ENCODE results near the gene OR52M1. TPM values are rescaled to one million over a fixed set of nuclear protein-coding genes. Genes with fewer than 3 reads are reported as not detected.

Gene OR52M1
- total and polyA plus RNA-seq, 12 donors: not detected

- intact Hi-C loops (cut with DNase I): no loop called here
- WGBS, 4 donors: 60 to 82% (median 72%) methylated on average over 1 of the region's 1 CpG
These were observed 35.1 kb downstream of the OR52M1 start for GRCh38 chr11:4580124-4580523.

GRCh38 chr11:4581443-4581842 lies 36.5 kb downstream of the OR52M1 start, which contains the start of gene OR52I2:
Gene OR52I2, plus strand, starts transcription at chr11:4581743.
- no peak within 1 kb of the TSS for H3K27ac ChIP-seq
- intact Hi-C loops (cut with DNase I): no loop called here
- no peaks in the 10 kb centered on the region for H3K36me3 ChIP-seq (replicated peaks in 1 of 2)
- no peaks in the 10 kb centered on the region for H3K27me3 ChIP-seq
- H3K9me3 ChIP-seq (replicated peaks in 1 of 3): no peaks in the 10 kb centered on the region
- DNase-seq: no peak
- TF ChIP-seq CTCF (IDR thresholded peaks at IDR 0.05): no peak
- no peak for TF ChIP-seq POLR2A (IDR thresholded peaks at IDR 0.05)
- no peaks in the 10 kb centered on the region for H3K4me1 ChIP-seq (replicated peaks in 1 of 2)
- H3K4me3 ChIP-seq: no peak within 1 kb of the TSS

More at GRCh38 chr11:4580124-4580523, 35.1 kb downstream of the OR52M1 start:
- Histone ChIP-seq H3K36me3 (replicated peaks in 1 of 2) (no peaks in the 10 kb centered on the region), H3K4me1 (replicated peaks in 1 of 2) (no peaks in the 10 kb centered on the region), H3K27ac (no peak overlapping the region), H3K9me3 (replicated peaks in 1 of 3) (no peaks in the 10 kb centered on the region), H3K4me3 (no peak overlapping the region), H3K27me3 (peaks cover 4% of the 10 kb centered on the region)
- TF ChIP-seq POLR2A (IDR thresholded peaks at IDR 0.05): no peak
- TF ChIP-seq CTCF (IDR thresholded peaks at IDR 0.05): no peak
- DNase-seq: no peak

GRCh38 chr11:4589017-4589416 lies 44.0 kb downstream of the OR52M1 start:
- Histone ChIP-seq H3K9me3 (replicated peaks in 1 of 3) (no peaks in the 10 kb centered on the region), H3K27me3 (no peaks in the 10 kb centered on the region), H3K36me3 (replicated peaks in 1 of 2) (no peaks in the 10 kb centered on the region), H3K4me1 (replicated peaks in 1 of 2) (no peaks in the 10 kb centered on the region), H3K27ac (no peak overlapping the region), H3K4me3 (no peak overlapping the region)
- intact Hi-C loops (cut with DNase I): no loop called here
- TF ChIP-seq CTCF (IDR thresholded peaks at IDR 0.05) (no peak), POLR2A (IDR thresholded peaks at IDR 0.05) (no peak)
- 65 to 71% (median 70%) methylated on average over 3 of the region's 3 CpGs for whole genome bisulfite sequencing, 4 donors
- no peak for DNase-seq

GRCh38 chr11:4593739-4594138 lies 48.7 kb downstream of the OR52M1 start, which contains the start of gene OR52I1:
Gene OR52I1, plus strand, starts transcription at chr11:4594039. Its CDS starts 0 bp downstream, at chr11:4594039.
- Histone ChIP-seq H3K9me3 (replicated peaks in 1 of 3) (no peaks in the 10 kb centered on the region), H3K27ac (no peak within 1 kb of the TSS), H3K4me1 (replicated peaks in 1 of 2) (no peaks in the 10 kb centered on the region), H3K27me3 (no peaks in the 10 kb centered on the region), H3K4me3 (no peak within 1 kb of the TSS), H3K36me3 (replicated peaks in 1 of 2) (peaks cover 0 to under 1% of the 10 kb centered on the region in 2 donors)
- TF ChIP-seq CTCF (IDR thresholded peaks at IDR 0.05): no peak
- intact Hi-C loops (cut with DNase I): no loop called here
- no peak for DNase-seq
- 82 to 89% (median 87%) methylated on average over 1 of the region's 1 CpG for WGBS, 4 donors

Other genes starting within 250 kb of the OR52M1 start
- gene OR52B4, start 176.8 kb upstream of the OR52M1 start, total RNA-seq: not detected
- gene OR52B4, start 176.8 kb upstream of the OR52M1 start, polyA plus RNA-seq: not detected
- 10 to 100 TPM; 11.0 to 24.3 (median 16.5) TPM for gene TRIM21, start 151.5 kb upstream of the OR52M1 start, total RNA-seq
- 10 to 100 TPM; 14.7 to 21.7 (median 16.2) TPM for gene TRIM21, start 151.5 kb upstream of the OR52M1 start, polyA plus RNA-seq
- under 1 TPM in 1 of 9 donors, not detected in 8; 0.28 TPM for gene OR52K2, start 95.9 kb upstream of the OR52M1 start, total RNA-seq
- gene OR52K2, start 95.9 kb upstream of the OR52M1 start, polyA plus RNA-seq: not detected
- gene OR52K1, start 62.5 kb upstream of the OR52M1 start, total RNA-seq: under 1 TPM in 1 of 9 donors, not detected in 8; 0.84 TPM
- gene OR52K1, start 62.5 kb upstream of the OR52M1 start, polyA plus RNA-seq: not detected
- not detected for gene OR52I2, start 36.6 kb downstream of the OR52M1 start, total RNA-seq
- gene OR52I2, start 36.6 kb downstream of the OR52M1 start, polyA plus RNA-seq: not detected
- not detected for gene OR52I1, start 48.8 kb downstream of the OR52M1 start, total RNA-seq
- not detected for gene OR52I1, start 48.8 kb downstream of the OR52M1 start, polyA plus RNA-seq
- gene TRIM68, start 63.0 kb downstream of the OR52M1 start, total RNA-seq: 10 to 100 TPM in 7 of 9 donors, 1 to 10 TPM in 2; 6.4 to 23.3 (median 14.9) TPM
- 10 to 100 TPM in 1 of 3 donors, 1 to 10 TPM in 2; 2.8 to 11.8 (median 5.1) TPM for gene TRIM68, start 63.0 kb downstream of the OR52M1 start, polyA plus RNA-seq
- gene OR51D1, start 92.3 kb downstream of the OR52M1 start, total RNA-seq: not detected
- not detected for gene OR51D1, start 92.3 kb downstream of the OR52M1 start, polyA plus RNA-seq
- under 1 TPM in 1 of 9 donors, not detected in 8; 0.11 TPM for gene OR51E1, start 98.8 kb downstream of the OR52M1 start, total RNA-seq
- gene OR51E1, start 98.8 kb downstream of the OR52M1 start, polyA plus RNA-seq: under 1 TPM in 1 of 3 donors, not detected in 2; 0.27 TPM
- not detected for gene OR51E2, start 152.7 kb downstream of the OR52M1 start, total RNA-seq
- gene OR51E2, start 152.7 kb downstream of the OR52M1 start, polyA plus RNA-seq: under 1 TPM in 1 of 3 donors, not detected in 2; 0.10 TPM
- not detected for gene MMP26, start 159.6 kb downstream of the OR52M1 start, total RNA-seq
- not detected for gene MMP26, start 159.6 kb downstream of the OR52M1 start, polyA plus RNA-seq
- gene OR51F1, start 224.7 kb downstream of the OR52M1 start, total RNA-seq: not detected
- not detected for gene OR51F1, start 224.7 kb downstream of the OR52M1 start, polyA plus RNA-seq

Data from adrenal gland (tissue), 12 donors.